DND-41 (cell line): ENCODE results near the gene KMT2B.

Experiments used
- CTCF ChIP-seq: IDR thresholded peaks from 2 replicates; pipeline ENCODE4 v1.5.1; 2012; ENCODE audit warnings: borderline replicate concordance, low read length, moderate library complexity, mild to moderate bottlenecking; ENCODE audit not compliant: poor library complexity, severe bottlenecking; ENCODE audit errors: extremely low read depth
- EZH2 ChIP-seq: IDR thresholded peaks from 3 replicates; pipeline ENCODE4 v1.6.1; 2012; ENCODE audit warnings: borderline replicate concordance, low read depth, mild to moderate bottlenecking, moderate library complexity, low read length, inconsistent platforms; ENCODE audit not compliant: severe bottlenecking

GRCh38 chr19:35723671-35724070 lies 5.9 kb downstream of the KMT2B start:
- no peak for TF ChIP-seq CTCF
- no peak for TF ChIP-seq EZH2
